Activated CD8-positive, alpha-beta T cell treated with anti-CD3 and anti-CD28 coated beads for 36 hours (primary cell): ENCODE measurements around the gene AGXT. TPM values are rescaled to one million over a fixed set of nuclear protein-coding genes. Genes with fewer than 3 reads are reported as not detected.

ENCODE experiments used
- ATAC-seq: fragments of 200-7000 bp; cut with Tn5 transposase; one replicate; pipeline ENCODE4 v1.10.0; 2021; ENCODE audit warnings: mild to moderate bottlenecking, moderate library complexity
- CTCF ChIA-PET: fragments of 350-600 bp; sonication (Branson Sonifier 250); formaldehyde crosslinking; loops from one replicate; lab custom pipeline; 2021; ENCODE audit warnings: antibody characterized with exemption; lab: Charles Lee
- POLR2A ChIA-PET: fragments of 350-600 bp; sonication (Branson Sonifier 250); formaldehyde crosslinking; loops from one replicate; lab custom pipeline; 2021; ENCODE audit warnings: antibody characterized with exemption; lab: Charles Lee
- DNase-seq: peaks from one replicate; pipeline ENCODE4 v3.0.0-alpha.2; 2020
- H3K27ac Mint-ChIP-seq: one replicate; pipeline ENCODE4 v1.8.0; 2021; ENCODE audit warnings: mild to moderate bottlenecking, mixed read lengths
- H3K27me3 Mint-ChIP-seq: one replicate; pipeline ENCODE4 v1.8.0; 2021; ENCODE audit warnings: mixed read lengths
- H3K36me3 Mint-ChIP-seq: one replicate; pipeline ENCODE4 v1.8.0; 2021; ENCODE audit warnings: low read depth, mixed read lengths
- H3K4me1 Mint-ChIP-seq: one replicate; pipeline ENCODE4 v1.8.0; 2021; ENCODE audit warnings: low read depth, mixed read lengths
- H3K4me3 Mint-ChIP-seq: one replicate; pipeline ENCODE4 v1.8.0; 2021; ENCODE audit warnings: mild to moderate bottlenecking, moderate library complexity, mixed read lengths
- H3K9me3 Mint-ChIP-seq: one replicate; pipeline ENCODE4 v1.8.0; 2021; ENCODE audit warnings: mixed read lengths
- intact Hi-C: fragments of 100-400 bp; cut with micrococcal nuclease; formaldehyde crosslinking; loops from one replicate; pipeline ENCODE4 v1.10.0; 2022
- total RNA-seq, 2 experiments: library from RNA; stranded (reverse); gene quantifications; one replicate each; pipeline ENCODE4 v1.2.3, GENCODE V29; 2021
- TF ChIP-seq, protein P1 (sequence below): fragments of 200-600 bp; IDR thresholded peaks from one replicate; pipeline ENCODE4 v1.8.0; 2022; ENCODE audit warnings: antibody characterized with exemption, mild to moderate bottlenecking

Gene AGXT
- total RNA-seq, 2 experiments from 2014 or later, result not detected

GRCh38 chr2:240894836-240895558, 26.4 kb downstream of the AGXT start:
- CTCF ChIA-PET, result interaction anchor here (1.8 kb wide), 1 partner anchor 19 kb away, joined by 7 read pairs; no protein-coding TSS in a partner anchor
- Mint-ChIP-seq H3K4me1 (peaks cover 5% of the 10 kb centered on the region), H3K27ac (no peak overlapping the region), H3K27me3 (no peaks in the 10 kb centered on the region), H3K36me3 (no peaks in the 10 kb centered on the region), H3K4me3 (no peak overlapping the region), H3K9me3 (no peaks in the 10 kb centered on the region)
- TF ChIP-seq, protein P1, sequence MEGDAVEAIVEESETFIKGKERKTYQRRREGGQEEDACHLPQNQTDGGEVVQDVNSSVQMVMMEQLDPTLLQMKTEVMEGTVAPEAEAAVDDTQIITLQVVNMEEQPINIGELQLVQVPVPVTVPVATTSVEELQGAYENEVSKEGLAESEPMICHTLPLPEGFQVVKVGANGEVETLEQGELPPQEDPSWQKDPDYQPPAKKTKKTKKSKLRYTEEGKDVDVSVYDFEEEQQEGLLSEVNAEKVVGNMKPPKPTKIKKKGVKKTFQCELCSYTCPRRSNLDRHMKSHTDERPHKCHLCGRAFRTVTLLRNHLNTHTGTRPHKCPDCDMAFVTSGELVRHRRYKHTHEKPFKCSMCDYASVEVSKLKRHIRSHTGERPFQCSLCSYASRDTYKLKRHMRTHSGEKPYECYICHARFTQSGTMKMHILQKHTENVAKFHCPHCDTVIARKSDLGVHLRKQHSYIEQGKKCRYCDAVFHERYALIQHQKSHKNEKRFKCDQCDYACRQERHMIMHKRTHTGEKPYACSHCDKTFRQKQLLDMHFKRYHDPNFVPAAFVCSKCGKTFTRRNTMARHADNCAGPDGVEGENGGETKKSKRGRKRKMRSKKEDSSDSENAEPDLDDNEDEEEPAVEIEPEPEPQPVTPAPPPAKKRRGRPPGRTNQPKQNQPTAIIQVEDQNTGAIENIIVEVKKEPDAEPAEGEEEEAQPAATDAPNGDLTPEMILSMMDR, result no peak
- DNase-seq (no peak), ATAC-seq (no peak)
- POLR2A ChIA-PET, result no interaction called here
- intact Hi-C loops, result no loop called here

GRCh38 chr2:240895656-240896388, 27.2 kb downstream of the AGXT start, which contains the start of gene MAB21L4:
Gene MAB21L4, minus strand, starts transcription at chr2:240896156. Its CDS starts 159 bp downstream, at chr2:240895997.
- Mint-ChIP-seq H3K36me3 (no peaks in the 10 kb centered on the region), H3K4me1 (peaks cover 5% of the 10 kb centered on the region), H3K27me3 (no peaks in the 10 kb centered on the region), H3K9me3 (no peaks in the 10 kb centered on the region), H3K4me3 (no peak within 1 kb of the TSS), H3K27ac (no peak within 1 kb of the TSS)
- TF ChIP-seq, protein P1, result no peak
- CTCF ChIA-PET, result no interaction called here
- intact Hi-C loops, result no loop called here
- DNase-seq, result no peak
- ATAC-seq, result no peak
- POLR2A ChIA-PET, result no interaction called here

DNA sequence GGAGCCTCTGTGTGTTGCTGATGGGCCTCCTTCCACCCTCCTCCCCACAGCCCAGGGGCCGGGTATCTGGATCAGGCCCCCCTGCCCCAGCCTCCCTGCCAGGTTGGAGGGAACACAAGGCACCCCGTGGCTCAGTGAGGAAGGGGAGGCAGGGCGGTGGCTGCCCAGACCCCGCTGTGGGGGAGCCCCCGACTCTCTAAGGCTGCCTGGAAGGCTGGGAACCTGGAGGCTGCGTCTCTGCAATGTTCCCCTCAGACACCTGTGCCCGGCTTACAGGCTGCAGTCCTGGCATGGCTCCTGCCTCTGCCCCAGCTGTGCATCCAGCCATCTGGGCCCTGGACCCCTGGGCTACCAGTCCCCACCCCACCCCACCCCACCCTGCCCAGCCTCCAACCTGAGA, 27.8 kb downstream of the AGXT start:
- CTCF ChIA-PET, result no interaction called here
- Mint-ChIP-seq H3K9me3 (no peaks in the 10 kb centered on the region), H3K4me1 (peaks cover 5% of the 10 kb centered on the region), H3K36me3 (no peaks in the 10 kb centered on the region), H3K4me3 (no peak overlapping the region), H3K27ac (no peak overlapping the region), H3K27me3 (no peaks in the 10 kb centered on the region)
- TF ChIP-seq, protein P1, result no peak
- POLR2A ChIA-PET, result no interaction called here
- intact Hi-C loops, result no loop called here
- DNase-seq (no peak), ATAC-seq (no peak)

DNA sequence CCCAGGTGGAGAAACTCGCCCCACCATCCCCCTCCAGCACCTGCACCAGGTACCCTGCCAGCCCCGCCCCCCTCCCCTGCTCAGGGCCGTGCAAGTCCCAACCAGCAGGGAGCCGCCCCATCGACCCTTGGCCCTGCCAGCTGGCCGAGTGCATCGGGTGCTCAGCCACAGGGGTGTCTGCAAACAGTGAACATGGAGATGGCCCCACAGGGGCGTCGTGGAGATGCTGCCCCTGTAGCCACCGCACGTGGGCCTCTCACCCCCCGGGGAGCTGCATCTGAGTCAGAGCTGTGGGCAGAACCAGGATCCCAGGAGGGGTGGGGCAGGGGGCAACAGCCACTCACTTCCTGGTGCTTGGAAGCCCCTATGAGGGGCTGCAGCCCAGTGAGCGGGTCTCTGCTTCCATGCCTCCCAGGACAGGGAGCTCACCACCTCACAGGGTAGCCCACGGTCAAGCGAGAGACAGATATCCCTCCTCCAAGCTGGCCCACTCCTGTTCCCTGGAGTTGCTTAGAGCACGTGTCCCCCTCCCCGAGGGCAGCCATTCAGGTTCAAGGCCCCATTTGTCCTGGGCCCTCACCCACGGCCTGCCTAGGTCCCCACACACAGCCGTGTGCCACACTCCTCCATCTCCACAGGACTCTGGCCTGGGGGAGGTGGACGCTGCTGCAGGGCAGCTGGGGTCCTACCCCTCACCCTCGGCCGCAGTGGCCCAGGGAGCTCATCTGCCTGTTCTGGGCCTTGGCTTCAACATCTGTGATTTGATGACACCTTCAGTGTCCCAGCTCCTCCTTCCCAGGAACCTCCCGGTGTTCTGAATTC, 28.5 kb downstream of the AGXT start:
- Mint-ChIP-seq H3K4me3 (no peak overlapping the region), H3K27me3 (no peaks in the 10 kb centered on the region), H3K4me1 (peaks cover 5% of the 10 kb centered on the region), H3K9me3 (no peaks in the 10 kb centered on the region), H3K36me3 (no peaks in the 10 kb centered on the region), H3K27ac (no peak overlapping the region)
- ATAC-seq, result no peak
- DNase-seq, result no peak
- TF ChIP-seq, protein P1, result no peak
- ChIA-PET POLR2A (no interaction called here), CTCF (no interaction called here)
- intact Hi-C loops, result no loop called here
